MM.1S (cell line): ENCODE results near the gene MUC5AC.

Experiments
- DNase-seq: peaks from one replicate; pipeline ENCODE4 v3.0.0-alpha.2; 2015
- H2AFZ ChIP-seq: fragments of 300-600 bp; sonication (generic); 2 replicates; pipeline ENCODE4 v1.6.0; 2016; ENCODE audit warnings: antibody characterized with exemption, low read length
- H3F3A ChIP-seq: fragments of 300-600 bp; sonication (generic); 2 replicates; pipeline ENCODE4 v1.6.1; 2016; ENCODE audit warnings: mild to moderate bottlenecking, antibody characterized with exemption, low read length, moderate library complexity, mixed read lengths; ENCODE audit not compliant: insufficient read depth
- H3K27ac ChIP-seq: fragments of 300-600 bp; sonication (generic); 2 replicates; pipeline ENCODE4 v1.5.1; 2016; ENCODE audit warnings: mild to moderate bottlenecking, low read length
- H3K27me3 ChIP-seq: fragments of 300-600 bp; sonication (generic); replicated peaks from 2 replicates; pipeline ENCODE4 v1.6.0; 2016; ENCODE audit warnings: low read length; ENCODE audit not compliant: insufficient read depth
- H3K36me3 ChIP-seq: fragments of 300-600 bp; sonication (generic); replicated peaks from 2 replicates; pipeline ENCODE4 v1.6.1; 2016; ENCODE audit warnings: mild to moderate bottlenecking, low read length, mixed read lengths; ENCODE audit not compliant: insufficient read depth
- H3K4me1 ChIP-seq: fragments of 300-600 bp; sonication (generic); 2 replicates; pipeline ENCODE4 v1.6.1; 2016; ENCODE audit warnings: low read length, mixed read lengths
- H3K4me2 ChIP-seq: fragments of 300-600 bp; sonication (generic); 2 replicates; pipeline ENCODE4 v1.6.0; 2016; ENCODE audit warnings: low read depth, low read length
- H3K4me3 ChIP-seq: fragments of 300-600 bp; sonication (generic); 2 replicates; pipeline ENCODE4 v1.5.1; 2016; ENCODE audit warnings: low read length, mixed read lengths
- H3K79me2 ChIP-seq: fragments of 300-600 bp; sonication (generic); 2 replicates; pipeline ENCODE4 v1.6.1; 2016; ENCODE audit warnings: mixed run types, low read length, mixed read lengths
- H3K9ac ChIP-seq: fragments of 300-600 bp; sonication (generic); 2 replicates; pipeline ENCODE4 v1.6.1; 2016; ENCODE audit warnings: low read length, mixed read lengths
- H3K9me2 ChIP-seq: fragments of 300-600 bp; sonication (generic); replicated peaks from 2 replicates; pipeline ENCODE4 v1.6.1; 2016; ENCODE audit warnings: mild to moderate bottlenecking, low read length, mixed read lengths; ENCODE audit not compliant: insufficient read depth
- H3K9me3 ChIP-seq: fragments of 300-600 bp; sonication (generic); replicated peaks from 2 replicates; pipeline ENCODE4 v1.6.1; 2016; ENCODE audit warnings: mild to moderate bottlenecking, low read length, mixed read lengths; ENCODE audit not compliant: insufficient read depth
- H4K20me1 ChIP-seq: fragments of 300-600 bp; sonication (generic); 2 replicates; pipeline ENCODE4 v1.6.1; 2016; ENCODE audit warnings: mild to moderate bottlenecking, low read length, moderate library complexity, mixed read lengths; ENCODE audit not compliant: insufficient read depth
- CTCF ChIP-seq: fragments of 300-600 bp; sonication (generic); IDR thresholded peaks from 2 replicates; pipeline ENCODE4 v1.5.1; 2016; ENCODE audit warnings: antibody characterized with exemption, low read length, mixed read lengths
- EZH2 ChIP-seq: fragments of 300-600 bp; sonication (generic); optimal IDR thresholded peaks from 2 replicates; pipeline ENCODE3; 2017; ENCODE audit warnings: low read depth, mild to moderate bottlenecking, antibody characterized with exemption, low read length, mixed read lengths
- EZH2phosphoT487 ChIP-seq: fragments of 300-600 bp; sonication (generic); IDR thresholded peaks from 2 replicates; pipeline ENCODE4 v1.6.1; 2018; ENCODE audit warnings: antibody characterized with exemption, low read length

The MUC5AC gene

GRCh38 chr11:1229471-1230120 is 71.8 kb downstream of the MUC5AC start:
- no peak overlapping the region for H3K27ac ChIP-seq
- no peaks in the 10 kb centered on the region for H4K20me1 ChIP-seq
- H2AFZ ChIP-seq = no peak overlapping the region
- no peaks in the 10 kb centered on the region for H3K79me2 ChIP-seq
- no peak overlapping the region for H3K4me3 ChIP-seq
- H3K27me3 ChIP-seq = peaks cover 75% of the 10 kb centered on the region
- H3K9me3 ChIP-seq = no peaks in the 10 kb centered on the region
- H3K9me2 ChIP-seq = no peaks in the 10 kb centered on the region
- no peaks in the 10 kb centered on the region for H3K4me1 ChIP-seq
- TF ChIP-seq CTCF (no peak), EZH2 (no peak), EZH2phosphoT487 (no peak)
- DNase-seq = no peak
- no peaks in the 10 kb centered on the region for H3F3A ChIP-seq
- no peaks in the 10 kb centered on the region for H3K36me3 ChIP-seq
- no peak overlapping the region for H3K4me2 ChIP-seq
- no peak overlapping the region for H3K9ac ChIP-seq

DNA sequence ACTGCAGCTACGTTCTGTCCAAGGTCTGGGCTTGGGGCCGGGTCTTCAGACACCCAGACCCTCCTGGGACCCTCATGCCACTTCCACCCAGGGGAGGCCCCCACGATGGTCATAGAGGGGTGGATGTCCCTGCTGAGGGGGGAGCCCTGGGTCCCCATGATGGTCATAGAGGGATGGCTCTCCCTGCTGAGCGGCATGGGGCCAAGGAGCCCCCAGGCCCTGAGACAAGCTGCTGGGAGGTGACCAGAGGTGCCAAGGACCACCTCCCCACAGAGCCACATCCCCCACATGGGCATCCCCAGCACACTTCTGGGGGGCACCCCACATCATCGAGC is 72.3 kb downstream of the MUC5AC start:
- no peaks in the 10 kb centered on the region for H3F3A ChIP-seq
- no peak overlapping the region for H3K4me2 ChIP-seq
- no peak overlapping the region for H2AFZ ChIP-seq
- TF ChIP-seq CTCF (no peak), EZH2 (no peak), EZH2phosphoT487 (no peak)
- H3K4me1 ChIP-seq = no peaks in the 10 kb centered on the region
- no peaks in the 10 kb centered on the region for H3K9me3 ChIP-seq
- H4K20me1 ChIP-seq = no peaks in the 10 kb centered on the region
- H3K9me2 ChIP-seq = no peaks in the 10 kb centered on the region
- no peak overlapping the region for H3K27ac ChIP-seq
- H3K27me3 ChIP-seq = peaks cover 74% of the 10 kb centered on the region
- H3K36me3 ChIP-seq = no peaks in the 10 kb centered on the region
- H3K9ac ChIP-seq = no peak overlapping the region
- H3K79me2 ChIP-seq = no peaks in the 10 kb centered on the region
- H3K4me3 ChIP-seq = no peak overlapping the region
- no peak for DNase-seq

GRCh38 chr11:1230456-1231395 is 73.0 kb downstream of the MUC5AC start:
- no peak overlapping the region for H3K4me3 ChIP-seq
- H3K27ac ChIP-seq = no peak overlapping the region
- no peak overlapping the region for H3K4me2 ChIP-seq
- no peaks in the 10 kb centered on the region for H3K9me2 ChIP-seq
- H4K20me1 ChIP-seq = no peaks in the 10 kb centered on the region
- DNase-seq = no peak
- no peak for TF ChIP-seq CTCF
- TF ChIP-seq EZH2 = no peak
- no peak for TF ChIP-seq EZH2phosphoT487
- no peak overlapping the region for H2AFZ ChIP-seq
- no peaks in the 10 kb centered on the region for H3K9me3 ChIP-seq
- no peaks in the 10 kb centered on the region for H3K4me1 ChIP-seq
- H3K9ac ChIP-seq = no peak overlapping the region
- H3K79me2 ChIP-seq = no peaks in the 10 kb centered on the region
- no peaks in the 10 kb centered on the region for H3F3A ChIP-seq
- no peaks in the 10 kb centered on the region for H3K36me3 ChIP-seq
- peaks cover 74% of the 10 kb centered on the region for H3K27me3 ChIP-seq
